Measurements from ENCODE around the gene KCNK4.
"Not testable (repeated sequence)": the region's sequence is repeated elsewhere in the genome, so short reads cannot be mapped to it uniquely, and the experiment has no call there.

Gene KCNK4

DNA sequence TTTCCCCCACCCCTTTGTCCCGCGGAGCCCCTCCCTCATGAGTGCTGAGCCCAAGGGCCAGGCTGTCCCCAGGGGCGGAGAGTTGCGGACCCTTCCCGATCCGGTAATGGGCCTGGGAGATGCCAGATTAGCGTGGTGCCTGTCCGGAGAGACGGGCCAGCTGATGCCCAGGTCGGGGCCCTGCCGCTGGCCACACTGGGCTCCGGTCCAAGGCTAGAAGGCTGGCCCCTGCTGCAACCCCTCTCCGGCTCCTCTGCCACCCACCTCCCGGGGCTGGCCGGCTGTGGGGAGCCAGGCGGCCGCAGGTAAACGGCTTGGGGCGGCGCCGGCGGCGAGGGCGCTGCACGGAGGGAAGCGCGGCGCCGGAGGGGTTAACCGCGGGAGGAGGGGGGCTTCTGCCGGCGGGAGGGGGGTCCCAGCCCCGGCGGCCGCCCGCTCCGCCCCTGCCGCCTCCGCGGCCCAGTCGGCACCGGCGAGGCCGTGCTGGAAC is at the start of gene KCNK4:
Gene KCNK4, plus strand, starts transcription at position 41 of the 490 bp plus-strand sequence. CDS start 1,717 bp downstream, outside the sequence.
- Histone ChIP-seq H3K36me3 (ENCODE audit: insufficient read depth, low read length) (no peaks in the 10 kb centered on the region), H3K27ac (ENCODE audit: low read depth, low read length) (no peak within 1 kb of the TSS), H3K4me1 (ENCODE audit: insufficient read depth, low read length) (peaks cover 1% of the 10 kb centered on the region), H3K9me3 (ENCODE audit: low read length) (no peaks in the 10 kb centered on the region), H3K9ac (ENCODE audit: low read length) (no peak within 1 kb of the TSS), H3K27me3 (ENCODE audit: control insufficient read depth in 1 of 2, insufficient read depth in 2 of 2, low read length in 2 of 2) (peaks cover 39 to 63% of the 10 kb centered on the region in 2 donors), H3K4me3 (ENCODE audit: low read depth in 1 of 2, low read length in 2 of 2) (peak within 1 kb of the TSS in 1 of 2 donors; percentile 42)

DNA sequence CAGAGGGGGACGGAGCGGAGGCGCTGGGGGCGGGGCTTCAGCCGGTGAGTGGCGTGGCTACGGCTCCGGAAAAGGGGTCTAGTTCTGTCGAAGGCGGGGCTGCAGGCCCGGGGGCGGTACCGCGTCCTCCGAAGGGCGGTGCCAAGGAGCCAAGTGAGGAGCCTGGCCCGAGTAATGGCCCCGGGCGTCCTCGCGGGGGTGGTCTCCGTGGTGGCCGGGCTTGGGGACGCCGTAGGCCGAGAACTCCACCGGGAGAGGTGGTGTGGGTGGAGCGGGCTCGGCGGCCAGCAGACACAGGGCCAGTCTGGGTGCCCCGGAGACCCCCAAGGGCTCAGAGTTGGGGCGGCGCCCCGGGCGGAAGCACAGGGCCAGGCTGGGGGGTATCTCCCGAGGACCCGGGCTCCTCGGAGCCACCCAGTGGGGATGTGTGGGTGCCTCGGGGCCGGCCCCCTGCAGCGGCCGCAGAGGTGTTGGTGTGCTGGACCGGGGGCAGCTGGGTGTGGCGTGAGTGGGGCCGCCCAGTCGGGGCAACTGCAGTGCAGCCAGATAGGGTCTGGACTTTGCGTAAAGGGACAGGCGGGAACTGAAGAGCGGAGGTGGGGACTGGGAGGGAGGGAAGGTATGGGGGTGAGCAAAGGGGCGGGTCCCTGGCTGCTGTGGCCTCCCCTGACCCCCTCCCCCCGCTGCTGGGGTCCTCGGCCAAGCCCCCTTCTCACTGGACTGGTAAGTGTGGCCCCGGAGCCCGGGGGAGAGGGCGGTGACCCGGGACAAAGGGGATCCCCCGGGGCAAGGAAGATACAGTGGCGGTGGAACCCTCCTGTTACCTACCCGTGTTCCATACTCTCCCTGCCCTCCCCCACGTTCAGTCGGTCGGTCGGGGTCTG is 49.4 kb upstream of the KCNK4 start:
- no peaks in the 10 kb centered on the region for H3K27me3 ChIP-seq (ENCODE audit: control insufficient read depth in 1 of 2, insufficient read depth in 2 of 2, low read length in 2 of 2)
- peak overlapping the region; percentile 30 for H3K9ac ChIP-seq (ENCODE audit: low read length)
- H3K4me3 ChIP-seq (ENCODE audit: low read depth in 1 of 2, low read length in 2 of 2), result peak overlapping the region; percentile 74 to 77
- H3K9me3 ChIP-seq (ENCODE audit: low read length), result no peaks in the 10 kb centered on the region
- H3K4me1 ChIP-seq (ENCODE audit: insufficient read depth, low read length), result peaks cover 19% of the 10 kb centered on the region
- peak overlapping the region; percentile 94 for H3K27ac ChIP-seq (ENCODE audit: low read depth, low read length)
- peaks cover 33% of the 10 kb centered on the region for H3K36me3 ChIP-seq (ENCODE audit: insufficient read depth, low read length)

DNA sequence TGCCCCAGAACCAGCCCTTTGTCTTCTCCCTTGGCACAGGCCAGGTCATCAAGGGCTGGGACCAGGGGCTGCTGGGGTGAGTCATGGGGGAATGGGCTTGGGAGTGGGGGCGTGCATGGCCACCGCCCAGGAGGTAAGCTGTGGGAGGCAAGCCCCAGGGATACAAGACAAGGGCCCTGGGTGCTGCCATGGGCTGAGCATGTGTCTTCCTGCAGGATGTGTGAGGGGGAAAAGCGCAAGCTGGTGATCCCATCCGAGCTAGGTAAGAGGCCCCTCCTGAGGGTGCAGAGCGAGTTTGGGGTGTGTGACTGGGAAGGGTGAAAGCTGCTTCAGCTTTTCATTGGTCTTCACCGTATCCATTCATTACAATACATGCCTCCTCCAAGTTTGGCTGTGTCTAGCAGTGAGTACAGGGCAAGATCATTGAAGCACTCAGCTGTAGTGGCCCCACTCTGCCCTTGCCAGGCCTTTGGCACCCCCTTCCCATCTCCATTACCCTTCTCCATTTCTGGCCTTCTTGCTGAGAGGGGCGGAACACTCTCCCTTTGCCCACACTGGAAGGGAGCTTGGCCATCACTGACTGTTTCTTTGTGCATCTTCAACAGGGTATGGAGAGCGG is 47.8 kb upstream of the KCNK4 start:
- Histone ChIP-seq H3K9me3 (ENCODE audit: low read length) (no peaks in the 10 kb centered on the region), H3K36me3 (ENCODE audit: insufficient read depth, low read length) (peaks cover 21% of the 10 kb centered on the region), H3K4me1 (ENCODE audit: insufficient read depth, low read length) (peaks cover 27% of the 10 kb centered on the region), H3K9ac (ENCODE audit: low read length) (no peak overlapping the region), H3K4me3 (ENCODE audit: low read depth in 1 of 2, low read length in 2 of 2) (no peak overlapping the region), H3K27ac (ENCODE audit: low read depth, low read length) (no peak overlapping the region), H3K27me3 (ENCODE audit: control insufficient read depth in 1 of 2, insufficient read depth in 2 of 2, low read length in 2 of 2) (no peaks in the 10 kb centered on the region)

DNA sequence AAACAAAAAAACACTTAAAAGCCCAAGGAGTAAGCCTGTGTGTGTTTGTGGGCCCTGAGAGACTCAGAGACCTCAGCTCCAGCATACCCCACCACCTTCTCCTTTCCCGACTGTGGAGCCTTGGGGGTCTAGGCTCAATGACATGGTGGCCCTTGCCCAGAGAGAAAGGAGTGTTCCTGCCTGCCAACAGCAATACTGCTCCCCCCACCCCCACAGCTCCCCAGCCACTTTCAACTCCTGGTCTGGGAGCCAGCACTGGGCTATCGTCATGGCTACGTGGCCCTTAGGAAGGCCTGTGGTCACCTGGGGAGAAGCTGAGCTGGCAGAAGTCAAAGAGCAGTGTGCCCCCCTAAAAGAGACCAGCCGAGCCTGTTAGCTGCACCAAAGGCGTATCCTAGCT is 47.0 kb upstream of the KCNK4 start:
- Histone ChIP-seq H3K9ac (ENCODE audit: low read length) (no peak overlapping the region), H3K4me3 (ENCODE audit: low read depth in 1 of 2, low read length in 2 of 2) (no peak overlapping the region), H3K4me1 (ENCODE audit: insufficient read depth, low read length) (peaks cover 27% of the 10 kb centered on the region), H3K9me3 (ENCODE audit: low read length) (no peaks in the 10 kb centered on the region), H3K27me3 (ENCODE audit: control insufficient read depth in 1 of 2, insufficient read depth in 2 of 2, low read length in 2 of 2) (no peaks in the 10 kb centered on the region), H3K36me3 (ENCODE audit: insufficient read depth, low read length) (peaks cover 14% of the 10 kb centered on the region), H3K27ac (ENCODE audit: low read depth, low read length) (no peak overlapping the region)

DNA sequence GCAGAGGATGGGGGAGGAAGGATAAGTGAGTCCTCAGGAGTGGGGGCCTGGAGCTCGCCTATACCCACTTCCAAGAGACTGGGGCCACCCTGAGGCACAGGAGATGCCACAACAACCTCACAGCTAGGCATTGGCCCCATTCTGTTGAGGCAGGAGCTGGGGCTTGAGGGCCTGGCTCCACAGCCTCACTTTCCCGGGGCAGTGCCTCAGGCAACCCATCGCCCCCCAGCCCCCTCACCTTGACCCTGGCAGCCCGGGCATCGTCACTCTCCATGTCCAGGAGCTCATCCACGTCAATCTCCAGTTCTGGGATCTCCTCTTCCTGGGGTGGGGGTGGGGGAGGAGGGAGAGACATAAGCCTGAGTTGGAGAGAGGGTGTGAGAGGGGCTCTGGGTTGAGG is 46.1 kb upstream of the KCNK4 start:
- H3K9me3 ChIP-seq (ENCODE audit: low read length), result no peaks in the 10 kb centered on the region
- peak overlapping the region in 1 of 2 donors; percentile 68 for H3K4me3 ChIP-seq (ENCODE audit: low read depth in 1 of 2, low read length in 2 of 2)
- H3K4me1 ChIP-seq (ENCODE audit: insufficient read depth, low read length), result peaks cover 23% of the 10 kb centered on the region
- no peaks in the 10 kb centered on the region for H3K27me3 ChIP-seq (ENCODE audit: control insufficient read depth in 1 of 2, insufficient read depth in 2 of 2, low read length in 2 of 2)
- H3K27ac ChIP-seq (ENCODE audit: low read depth, low read length), result peak overlapping the region; percentile 86
- H3K36me3 ChIP-seq (ENCODE audit: insufficient read depth, low read length), result peaks cover 13% of the 10 kb centered on the region
- peak overlapping the region; percentile 61 for H3K9ac ChIP-seq (ENCODE audit: low read length)

DNA sequence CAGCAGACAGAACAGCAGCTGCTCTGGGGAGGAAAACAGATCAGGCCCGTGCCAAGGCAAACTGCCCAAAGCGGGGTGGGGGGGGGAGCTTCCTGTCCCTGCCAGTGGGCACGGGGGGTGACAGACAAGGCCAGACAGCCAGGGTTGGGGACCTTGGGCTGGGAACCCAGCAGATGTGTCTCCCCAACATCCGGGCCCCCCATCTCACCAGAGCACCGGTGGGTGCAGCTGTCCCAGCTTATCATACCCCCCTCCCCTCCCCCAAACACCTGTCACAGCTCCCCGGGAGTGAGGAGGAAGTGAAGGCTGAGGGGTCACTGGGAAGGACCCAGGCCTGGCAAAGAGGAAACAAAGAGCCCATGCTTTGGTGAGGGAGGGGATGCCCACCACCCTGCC is 45.7 kb upstream of the KCNK4 start:
- H3K4me3 ChIP-seq (ENCODE audit: low read depth in 1 of 2, low read length in 2 of 2), result peak overlapping the region; percentile 68 to 72
- H3K9ac ChIP-seq (ENCODE audit: low read length), result peak overlapping the region; percentile 61
- no peaks in the 10 kb centered on the region for H3K9me3 ChIP-seq (ENCODE audit: low read length)
- peaks cover 13% of the 10 kb centered on the region for H3K36me3 ChIP-seq (ENCODE audit: insufficient read depth, low read length)
- no peaks in the 10 kb centered on the region for H3K27me3 ChIP-seq (ENCODE audit: control insufficient read depth in 1 of 2, insufficient read depth in 2 of 2, low read length in 2 of 2)
- H3K27ac ChIP-seq (ENCODE audit: low read depth, low read length), result peak overlapping the region; percentile 86
- peaks cover 20% of the 10 kb centered on the region for H3K4me1 ChIP-seq (ENCODE audit: insufficient read depth, low read length)

DNA sequence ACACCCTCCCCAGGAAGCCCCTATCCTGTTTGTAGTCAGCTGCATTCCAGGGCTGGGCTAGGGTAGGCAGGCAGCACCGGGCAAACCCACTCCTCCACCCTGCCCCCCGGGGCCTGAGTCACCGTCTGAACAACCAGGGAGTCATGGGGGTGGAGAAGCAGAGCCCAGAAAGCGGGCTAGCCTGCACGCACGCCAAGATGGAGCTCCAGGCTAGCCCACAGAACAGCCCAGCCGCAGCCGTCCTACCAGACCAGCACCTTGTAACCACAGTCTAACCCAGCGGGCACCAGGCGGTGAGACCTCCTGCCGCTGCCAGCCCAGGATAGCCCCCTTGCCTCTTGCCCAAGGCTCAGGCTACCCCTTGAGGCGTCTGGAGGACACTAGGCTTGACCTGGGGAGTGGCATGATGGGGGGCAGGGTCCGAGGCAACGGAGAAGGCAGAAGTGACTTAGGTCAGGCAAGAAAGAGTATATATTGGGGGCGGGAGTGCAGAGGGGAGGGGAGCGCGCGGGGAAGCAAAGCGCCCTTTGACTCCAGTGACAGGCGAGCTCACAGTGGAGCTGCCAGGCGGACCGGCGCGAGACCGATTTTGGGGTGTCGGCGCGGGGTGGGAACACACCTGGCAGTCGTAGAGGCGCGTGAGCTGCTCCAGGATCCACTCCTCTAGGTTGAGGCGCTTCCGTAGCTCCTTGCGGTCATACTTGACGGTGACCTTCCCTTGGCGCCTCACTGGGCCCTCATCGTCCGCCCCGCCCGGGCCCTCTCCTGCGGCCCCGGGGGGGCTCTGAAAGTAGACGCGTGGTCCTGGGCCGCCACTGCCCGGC is 45.1 kb upstream of the KCNK4 start:
- Histone ChIP-seq H3K27ac (ENCODE audit: low read depth, low read length) (peak overlapping the region; percentile 86), H3K9me3 (ENCODE audit: low read length) (no peaks in the 10 kb centered on the region), H3K9ac (ENCODE audit: low read length) (peak overlapping the region; percentile 61), H3K4me1 (ENCODE audit: insufficient read depth, low read length) (peaks cover 23% of the 10 kb centered on the region), H3K36me3 (ENCODE audit: insufficient read depth, low read length) (peaks cover 13% of the 10 kb centered on the region), H3K4me3 (ENCODE audit: low read depth in 1 of 2, low read length in 2 of 2) (peak overlapping the region; percentile 68 to 72), H3K27me3 (ENCODE audit: control insufficient read depth in 1 of 2, insufficient read depth in 2 of 2, low read length in 2 of 2) (no peaks in the 10 kb centered on the region)

DNA sequence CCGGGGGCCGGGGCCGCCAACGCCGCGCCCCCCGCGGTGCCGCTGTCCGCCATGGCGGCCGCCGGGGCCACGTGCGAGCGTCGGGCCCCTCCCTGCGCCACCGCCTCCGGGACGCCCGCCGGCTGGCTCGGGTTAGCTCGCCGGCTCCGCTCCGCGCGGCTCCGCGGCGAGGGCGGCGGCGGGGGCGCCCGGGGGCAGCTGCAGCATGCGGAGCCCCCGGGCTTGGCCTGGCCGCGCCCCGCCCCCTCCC is 44.6 kb upstream of the KCNK4 start:
- Histone ChIP-seq H3K4me1 (ENCODE audit: insufficient read depth, low read length) (peaks cover 23% of the 10 kb centered on the region), H3K36me3 (ENCODE audit: insufficient read depth, low read length) (peaks cover 13% of the 10 kb centered on the region)
- H3K27me3 ChIP-seq (ENCODE audit: control insufficient read depth in 1 of 2, insufficient read depth in 2 of 2, low read length in 2 of 2); H3K9ac ChIP-seq (ENCODE audit: low read length); H3K27ac ChIP-seq (ENCODE audit: low read depth, low read length); H3K4me3 ChIP-seq (ENCODE audit: low read depth in 1 of 2, low read length in 2 of 2); H3K9me3 ChIP-seq (ENCODE audit: low read length): not testable (repeated sequence)

DNA sequence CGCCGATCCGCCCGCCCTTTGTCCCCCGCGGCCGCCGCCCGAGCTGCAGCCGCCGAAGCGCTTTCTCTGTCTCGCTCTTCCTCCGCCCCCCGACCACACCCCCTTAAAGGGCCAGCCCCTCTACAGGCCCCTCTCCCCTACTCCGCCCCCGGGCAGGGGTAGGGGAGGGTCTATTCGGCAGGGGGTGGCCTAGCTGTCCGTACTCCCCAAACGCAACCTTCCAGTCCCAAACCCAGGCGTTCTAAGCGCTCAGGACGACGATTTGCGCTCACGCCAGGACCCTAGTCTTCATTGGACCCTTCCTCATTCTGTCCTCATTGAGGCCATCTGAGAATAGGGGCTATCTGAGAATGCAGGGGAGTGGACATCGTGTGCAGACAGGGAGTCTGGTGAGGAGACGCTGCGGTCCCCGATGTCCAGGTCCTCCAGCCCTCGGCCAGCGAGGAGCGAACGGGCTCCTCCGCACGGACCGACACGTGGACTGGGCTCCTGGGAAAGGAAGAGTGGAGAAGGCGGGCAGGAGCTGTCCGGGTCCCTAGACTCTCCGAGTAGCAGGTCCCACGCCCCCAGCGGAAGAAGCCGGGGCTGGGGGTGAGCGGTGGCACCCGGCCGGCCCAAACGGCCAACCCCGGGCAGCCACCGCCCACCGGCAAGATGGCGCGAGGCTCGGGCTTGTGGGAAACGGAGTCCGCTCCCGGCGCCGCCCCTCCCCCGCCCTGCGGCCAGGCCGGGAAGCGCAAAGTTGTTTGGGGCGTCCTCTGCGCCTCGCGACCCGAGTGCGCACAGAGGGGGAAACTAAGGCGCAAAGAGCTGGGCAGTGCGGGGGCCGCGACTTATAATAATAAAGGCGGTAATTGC is 44.0 kb upstream of the KCNK4 start, which contains the start of gene PPP1R14B:
Gene PPP1R14B, minus strand, starts transcription at position 73 of the 858 bp plus-strand sequence. CDS start 270 bp downstream, outside the sequence.
- Histone ChIP-seq H3K27me3 (ENCODE audit: control insufficient read depth in 1 of 2, insufficient read depth in 2 of 2, low read length in 2 of 2) (no peaks in the 10 kb centered on the region), H3K9me3 (ENCODE audit: low read length) (no peaks in the 10 kb centered on the region), H3K4me3 (ENCODE audit: low read depth in 1 of 2, low read length in 2 of 2) (peak within 1 kb of the TSS; percentile 72 to 100), H3K36me3 (ENCODE audit: insufficient read depth, low read length) (peaks cover 13% of the 10 kb centered on the region), H3K9ac (ENCODE audit: low read length) (peak within 1 kb of the TSS; percentile 84), H3K27ac (ENCODE audit: low read depth, low read length) (peak within 1 kb of the TSS; percentile 86), H3K4me1 (ENCODE audit: insufficient read depth, low read length) (peaks cover 27% of the 10 kb centered on the region)

DNA sequence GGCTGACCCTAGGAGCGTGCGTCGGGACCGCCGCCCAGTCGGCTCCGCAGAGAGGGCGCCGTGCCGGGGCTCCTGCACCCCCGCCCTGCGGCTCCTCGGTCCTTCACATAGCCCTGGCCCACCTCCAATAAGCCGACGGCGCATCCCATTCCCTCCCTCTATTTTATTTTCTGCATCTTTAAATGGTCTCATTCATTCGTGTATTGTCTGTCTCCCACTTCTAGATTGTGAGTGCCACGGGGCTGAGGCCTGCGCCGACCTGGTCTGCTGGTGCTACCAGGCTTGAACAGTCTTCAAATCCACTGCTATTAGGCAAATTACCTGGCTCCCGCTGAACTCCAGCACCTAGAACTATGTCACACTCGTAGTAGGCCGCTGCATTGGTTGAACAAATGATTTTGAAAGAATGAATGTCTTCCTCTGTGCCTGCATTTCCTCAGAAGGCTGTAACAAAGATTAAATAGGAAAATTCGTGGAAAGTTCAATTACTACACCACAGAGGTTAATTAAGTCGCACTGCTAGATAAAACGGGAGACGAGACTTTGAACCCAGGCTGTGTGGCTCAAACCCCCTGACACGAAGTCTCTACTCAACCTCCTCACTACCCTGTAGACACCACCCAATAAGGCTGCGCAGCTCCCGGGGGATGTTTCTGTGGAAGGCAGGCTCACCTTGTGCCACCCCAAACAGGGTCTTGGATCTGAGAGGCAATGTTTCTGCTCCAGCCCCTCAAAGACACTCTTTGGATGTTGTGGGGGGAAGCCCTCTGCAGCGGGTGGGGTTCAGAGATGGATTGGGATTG is 43.2 kb upstream of the KCNK4 start:
- Histone ChIP-seq H3K9me3 (ENCODE audit: low read length) (no peaks in the 10 kb centered on the region), H3K36me3 (ENCODE audit: insufficient read depth, low read length) (peaks cover 13% of the 10 kb centered on the region), H3K4me3 (ENCODE audit: low read depth in 1 of 2, low read length in 2 of 2) (peak overlapping the region; percentile 66 to 100), H3K9ac (ENCODE audit: low read length) (no peak overlapping the region), H3K4me1 (ENCODE audit: insufficient read depth, low read length) (peaks cover 35% of the 10 kb centered on the region), H3K27me3 (ENCODE audit: control insufficient read depth in 1 of 2, insufficient read depth in 2 of 2, low read length in 2 of 2) (no peaks in the 10 kb centered on the region), H3K27ac (ENCODE audit: low read depth, low read length) (peak overlapping the region; percentile 85)
